PC-9 (cell line): ENCODE measurements around the gene OXTR.

Experiments used
- CTCF ChIP-seq: fragments of 200-600 bp; sonication (generic); conservative IDR thresholded peaks from 2 replicates; pipeline ENCODE4 v1.6.1; 2017; ENCODE audit warnings: mixed run types, antibody characterized with exemption, mild to moderate bottlenecking, moderate library complexity
- EZH2 ChIP-seq: fragments of 200-600 bp; sonication (generic); IDR thresholded peaks from 2 replicates; pipeline ENCODE4 v1.8.0; 2017; ENCODE audit warnings: antibody characterized with exemption, low read depth

- TF ChIP-seq CTCF, result no peak
- TF ChIP-seq EZH2, result no peak
These were observed 8.5 kb upstream of the OXTR start for GRCh38 chr3:8777978-8778267.
